Endodermal cell (in vitro differentiated cells): Measurements from ENCODE around the gene CRHR2. TPM values are rescaled to one million over a fixed set of nuclear protein-coding genes. Genes with fewer than 3 reads are reported as not detected.
A peak's percentile ranks its signal among the peaks of the same experiment; 100 is the strongest.

Source experiments
- DNase-seq: peaks from one replicate; pipeline ENCODE4 v3.0.0-alpha.2; 2017
- H3K27ac ChIP-seq: 2 replicates; pipeline ENCODE4 v1.5.1; 2013; ENCODE audit warnings: mild to moderate bottlenecking, low read depth, low read length, moderate library complexity
- H3K27me3 ChIP-seq: 2 replicates; pipeline ENCODE4 v1.6.1; 2013; ENCODE audit warnings: mild to moderate bottlenecking, low read length, moderate library complexity; ENCODE audit not compliant: insufficient read depth, control insufficient read depth, poor library complexity, severe bottlenecking
- H3K36me3 ChIP-seq: 2 replicates; pipeline ENCODE4 v1.7.0; 2013; ENCODE audit warnings: mild to moderate bottlenecking, low read length, moderate library complexity; ENCODE audit not compliant: control insufficient read depth, insufficient read depth
- H3K4me1 ChIP-seq: one replicate; pipeline ENCODE4 v1.7.0; 2013; ENCODE audit warnings: low read length; ENCODE audit not compliant: control insufficient read depth, insufficient read depth
- H3K4me3 ChIP-seq: 2 replicates; pipeline ENCODE4 v1.5.1; 2013; ENCODE audit warnings: mild to moderate bottlenecking, low read length, moderate library complexity
- H3K9ac ChIP-seq: 2 replicates; pipeline ENCODE4 v1.6.1; 2013; ENCODE audit warnings: mild to moderate bottlenecking, low read length, moderate library complexity; ENCODE audit not compliant: poor library complexity, severe bottlenecking; ENCODE audit errors: extremely low read depth
- H3K9me3 ChIP-seq: 2 replicates; pipeline ENCODE4 v1.6.1; 2013; ENCODE audit warnings: mild to moderate bottlenecking, low read length, moderate library complexity; ENCODE audit not compliant: control insufficient read depth
- H3K27ac Mint-ChIP-seq: 2 replicates; pipeline ENCODE4 v1.8.0; 2020; ENCODE audit warnings: mixed read lengths
- H3K27me3 Mint-ChIP-seq: 2 replicates; pipeline ENCODE4 v1.8.0; 2021; ENCODE audit warnings: mild to moderate bottlenecking, mixed read lengths; ENCODE audit not compliant: insufficient read depth
- H3K36me3 Mint-ChIP-seq: 2 replicates; pipeline ENCODE4 v1.8.0; 2020; ENCODE audit warnings: low read depth, mixed read lengths
- H3K4me1 Mint-ChIP-seq: 2 replicates; pipeline ENCODE4 v1.8.0; 2020; ENCODE audit warnings: mixed read lengths
- H3K4me3 Mint-ChIP-seq: 2 replicates; pipeline ENCODE4 v1.8.0; 2020; ENCODE audit warnings: mild to moderate bottlenecking, moderate library complexity, mixed read lengths
- H3K9me3 Mint-ChIP-seq: 2 replicates; pipeline ENCODE4 v1.8.0; 2020; ENCODE audit warnings: mild to moderate bottlenecking, mixed read lengths
- WGBS, 2 experiments: methylation state at CpG; one replicate each; pipeline versions ENCODE4 v1.1.5 to v1.1.7; 2013; ENCODE audit warnings: missing lambda C conversion rate in 2 of 2, mixed read lengths in 1 of 2; ENCODE audit not compliant: insufficient coverage in 1 of 2, insufficient read length in 1 of 2; 5-methylcytosine and 5-hydroxymethylcytosine counted together
- total RNA-seq, 2 donors: library from RNA; stranded (reverse); fragmentation: NEBNext Ultra II Directional in 1 of 2; extraction: Animal tissue kit (Norgen Biotek cat#: 25700) in 1 of 2; gene quantifications; 2 replicates in 1 of 2; 3 replicates in 1 of 2; pipeline ENCODE4 v1.2.1, GENCODE V29; 2021
- TF ChIP-seq, protein P1 (sequence below): fragments of 200-600 bp; sonication (generic); conservative IDR thresholded peaks from 2 replicates; pipeline ENCODE4 v1.5.0; 2021; ENCODE audit warnings: antibody characterized with exemption, mild to moderate bottlenecking

CRHR2 gene
- total RNA-seq, 2 donors from 2014 or later = not detected

DNA sequence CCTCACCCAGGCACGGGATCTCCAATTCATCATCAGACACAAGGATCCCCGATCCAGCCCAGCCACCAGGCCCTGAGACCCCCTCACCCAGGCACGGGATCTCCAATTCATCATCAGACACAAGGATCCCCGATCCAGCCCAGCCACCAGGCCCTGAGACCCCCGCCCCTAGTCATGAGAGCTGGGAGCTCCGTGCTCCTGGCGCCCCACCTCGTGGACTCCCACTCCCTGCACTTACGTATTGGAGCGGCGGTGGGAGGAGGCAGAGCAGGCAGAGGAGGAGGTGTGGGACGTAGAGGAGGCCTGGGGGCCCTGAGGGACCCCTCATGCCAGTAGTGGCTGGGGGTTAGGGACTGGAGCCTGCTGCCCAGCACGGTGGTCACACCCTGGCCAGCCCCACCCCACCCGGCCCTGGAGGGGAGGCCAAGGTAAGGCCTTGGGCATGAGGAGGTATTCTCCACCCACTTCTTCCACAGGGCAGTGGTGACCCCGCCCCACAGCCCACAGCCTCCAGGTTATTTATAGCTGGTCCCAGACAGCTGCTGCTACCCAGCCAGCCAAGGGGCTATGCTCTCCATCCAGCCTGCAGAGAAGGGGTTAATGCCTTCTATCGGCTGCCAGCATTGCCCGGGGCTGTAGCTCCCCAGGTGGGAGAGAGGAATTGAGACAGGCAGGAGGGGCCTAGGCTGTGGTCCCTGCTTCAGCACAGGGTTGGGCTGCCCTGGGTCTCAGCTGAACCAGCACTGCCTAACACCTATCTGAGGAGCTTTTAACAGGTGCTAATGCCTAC is 17.6 kb upstream of the CRHR2 start:
- DNase-seq = peak; percentile 93
- H3K27me3 Mint-ChIP-seq = peaks cover 62% of the 10 kb centered on the region

GRCh38 chr7:30698481-30698880 is 16.2 kb upstream of the CRHR2 start:
- Mint-ChIP-seq H3K4me1 (peaks cover 29% of the 10 kb centered on the region), H3K36me3 (no peaks in the 10 kb centered on the region), H3K9me3 (no peaks in the 10 kb centered on the region), H3K4me3 (no peak overlapping the region), H3K27me3 (peaks cover 55% of the 10 kb centered on the region), H3K27ac (no peak overlapping the region)
- no peak overlapping the region for H3K9ac ChIP-seq
- no peaks in the 10 kb centered on the region for H3K36me3 ChIP-seq
- peaks cover 15% of the 10 kb centered on the region for H3K4me1 ChIP-seq
- 93 to 100% methylated on average over 2 to 4 of the region's 4 CpGs for WGBS, 2 experiments
- H3K4me3 ChIP-seq = no peak overlapping the region
- TF ChIP-seq, protein P1, sequence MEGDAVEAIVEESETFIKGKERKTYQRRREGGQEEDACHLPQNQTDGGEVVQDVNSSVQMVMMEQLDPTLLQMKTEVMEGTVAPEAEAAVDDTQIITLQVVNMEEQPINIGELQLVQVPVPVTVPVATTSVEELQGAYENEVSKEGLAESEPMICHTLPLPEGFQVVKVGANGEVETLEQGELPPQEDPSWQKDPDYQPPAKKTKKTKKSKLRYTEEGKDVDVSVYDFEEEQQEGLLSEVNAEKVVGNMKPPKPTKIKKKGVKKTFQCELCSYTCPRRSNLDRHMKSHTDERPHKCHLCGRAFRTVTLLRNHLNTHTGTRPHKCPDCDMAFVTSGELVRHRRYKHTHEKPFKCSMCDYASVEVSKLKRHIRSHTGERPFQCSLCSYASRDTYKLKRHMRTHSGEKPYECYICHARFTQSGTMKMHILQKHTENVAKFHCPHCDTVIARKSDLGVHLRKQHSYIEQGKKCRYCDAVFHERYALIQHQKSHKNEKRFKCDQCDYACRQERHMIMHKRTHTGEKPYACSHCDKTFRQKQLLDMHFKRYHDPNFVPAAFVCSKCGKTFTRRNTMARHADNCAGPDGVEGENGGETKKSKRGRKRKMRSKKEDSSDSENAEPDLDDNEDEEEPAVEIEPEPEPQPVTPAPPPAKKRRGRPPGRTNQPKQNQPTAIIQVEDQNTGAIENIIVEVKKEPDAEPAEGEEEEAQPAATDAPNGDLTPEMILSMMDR = no peak
- no peak for DNase-seq
- peaks cover 40% of the 10 kb centered on the region for H3K27me3 ChIP-seq
- no peaks in the 10 kb centered on the region for H3K9me3 ChIP-seq
- no peak overlapping the region for H3K27ac ChIP-seq

More for the DNA sequence above, 17.6 kb upstream of the CRHR2 start:
- Mint-ChIP-seq H3K4me3 (no peak overlapping the region), H3K27ac (no peak overlapping the region), H3K4me1 (peaks cover 29% of the 10 kb centered on the region), H3K36me3 (no peaks in the 10 kb centered on the region), H3K9me3 (no peaks in the 10 kb centered on the region)
- TF ChIP-seq, protein P1 = no peak
- Histone ChIP-seq H3K27ac (no peak overlapping the region), H3K36me3 (no peaks in the 10 kb centered on the region), H3K27me3 (peaks cover 52% of the 10 kb centered on the region), H3K9me3 (no peaks in the 10 kb centered on the region), H3K9ac (no peak overlapping the region), H3K4me1 (peaks cover 15% of the 10 kb centered on the region), H3K4me3 (no peak overlapping the region)
- WGBS, 2 experiments = 71 to 76% methylated on average over 5 to 17 of the region's 17 CpGs

- Histone ChIP-seq H3K9ac (no peak overlapping the region), H3K9me3 (no peaks in the 10 kb centered on the region), H3K27ac (no peak overlapping the region), H3K4me1 (peaks cover 15% of the 10 kb centered on the region), H3K27me3 (peaks cover 34% of the 10 kb centered on the region), H3K36me3 (no peaks in the 10 kb centered on the region), H3K4me3 (no peak overlapping the region)
- Mint-ChIP-seq H3K27ac (no peak overlapping the region), H3K27me3 (peaks cover 50% of the 10 kb centered on the region), H3K36me3 (no peaks in the 10 kb centered on the region), H3K4me3 (no peak overlapping the region), H3K9me3 (no peaks in the 10 kb centered on the region), H3K4me1 (peaks cover 29% of the 10 kb centered on the region)
- TF ChIP-seq, protein P1 = peak; percentile 35
- 87 to 92% methylated on average over 15 of the region's 15 CpGs for WGBS, 2 experiments
- DNase-seq = peak; percentile 77
These were observed 15.6 kb upstream of the CRHR2 start for GRCh38 chr7:30697719-30698460.
